UCSD-AML1 (cell line): Measurements from ENCODE around the gene SLC25A27.

Experiments used
- DNase-seq: peaks from one replicate; lab custom pipeline; 2025; ENCODE audit not compliant: unreplicated experiment; lab: John Stamatoyannopoulos, UW

Gene SLC25A27

DNA sequence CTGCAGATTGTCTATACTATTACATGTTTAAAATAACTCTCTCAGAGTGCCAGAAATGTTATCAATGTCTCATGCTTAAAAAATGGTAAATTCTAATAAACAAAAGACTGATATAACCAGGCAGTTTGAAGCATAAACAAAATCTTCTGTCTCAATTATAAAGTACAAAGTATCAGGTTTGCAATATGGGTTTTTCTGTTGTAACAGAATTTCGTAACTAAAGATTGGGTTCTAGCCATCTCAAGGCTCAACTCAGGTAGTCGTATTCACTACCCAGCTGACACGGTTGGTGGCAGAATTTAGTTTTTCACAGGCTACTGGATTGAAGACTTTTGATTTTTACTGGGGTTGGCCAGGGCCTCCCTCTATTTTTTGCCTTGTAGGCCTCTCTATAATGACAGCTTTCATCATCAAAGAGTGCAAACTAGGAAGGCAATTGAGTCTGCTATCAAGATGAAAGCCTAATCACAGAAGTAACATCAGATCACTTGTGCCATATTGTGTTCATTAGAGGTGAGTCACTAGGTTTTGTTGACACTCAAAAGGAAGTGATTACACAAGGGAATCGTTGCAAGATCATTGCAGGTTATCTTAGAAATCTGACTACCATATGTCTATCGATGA lies 3.8 kb upstream of the SLC25A27 start:
- no peak for DNase-seq

DNA sequence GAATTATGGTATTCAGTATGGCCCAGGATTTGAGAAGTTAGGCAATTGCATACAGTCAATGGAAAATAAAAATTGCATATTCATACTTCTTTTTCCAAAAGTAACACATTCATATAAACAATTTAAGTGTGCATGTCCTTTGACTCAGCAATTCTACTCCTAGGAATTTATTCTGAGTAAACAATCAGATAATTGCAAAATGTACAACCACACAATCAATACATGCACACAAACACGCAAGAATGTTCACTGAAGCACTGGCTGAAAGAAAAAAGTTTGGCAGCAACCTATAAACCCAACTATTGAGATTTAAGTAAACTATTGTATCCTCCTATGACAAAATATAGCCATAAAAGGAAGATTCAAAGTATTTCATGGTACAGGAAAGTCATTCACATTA lies 1.8 kb upstream of the SLC25A27 start:
- DNase-seq: no peak

GRCh38 chr6:46651816-46652215 lies 959 bp upstream of the SLC25A27 start:
- no peak for DNase-seq

DNA sequence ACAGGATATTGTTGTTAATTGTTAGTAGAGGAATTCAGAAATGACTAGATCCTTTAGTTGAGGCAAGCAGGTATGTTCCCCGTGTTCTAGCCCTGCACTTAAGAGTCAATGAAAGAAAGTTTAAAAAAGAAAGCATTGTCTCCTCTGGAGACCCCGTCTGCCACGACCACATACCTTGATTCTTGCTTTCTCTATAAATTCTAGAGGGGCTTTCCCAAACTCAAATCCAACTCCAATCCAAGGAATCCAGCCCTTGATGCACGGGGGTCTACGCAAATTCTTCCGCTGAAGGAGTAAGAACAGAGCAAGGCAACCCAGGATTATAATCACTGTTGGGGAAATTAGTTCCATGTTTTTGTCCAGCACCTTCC lies 558 bp upstream of the SLC25A27 start:
- no peak for DNase-seq

DNA sequence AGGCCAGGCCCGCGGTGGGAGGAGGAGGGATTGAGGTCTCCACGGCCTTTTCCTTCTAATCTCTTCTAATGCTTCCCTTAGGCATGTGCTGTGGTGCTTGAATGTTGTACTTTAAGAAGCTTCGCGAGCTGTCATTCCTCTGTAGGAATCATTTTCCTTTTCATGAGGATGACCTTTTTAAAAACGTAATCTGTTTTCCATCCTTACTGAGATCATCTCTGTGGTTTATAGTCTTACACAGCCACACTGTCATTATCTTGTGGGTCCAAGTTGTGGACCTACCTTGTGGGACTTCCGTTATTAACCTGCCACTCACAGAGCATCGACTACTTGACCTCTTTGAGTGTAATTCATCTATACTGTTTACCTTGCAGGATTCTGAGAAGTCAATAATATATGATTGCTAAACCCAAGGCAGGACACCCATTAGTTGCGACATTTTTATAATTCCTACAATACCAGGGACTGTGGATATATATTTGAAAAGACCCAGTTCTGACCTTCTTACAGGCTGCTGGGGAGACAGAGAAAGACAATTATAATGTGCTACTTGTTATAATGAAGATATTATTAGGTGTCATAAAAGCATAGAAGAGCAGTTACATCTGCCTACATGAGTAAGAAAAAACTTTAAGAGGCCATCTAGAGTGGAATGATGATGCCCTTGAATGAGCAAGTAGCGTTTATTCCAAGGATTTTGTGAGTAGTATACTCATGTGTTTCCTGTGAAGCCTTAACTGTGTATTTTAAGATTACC lies 842 bp downstream of the SLC25A27 start:
- no peak for DNase-seq

DNA sequence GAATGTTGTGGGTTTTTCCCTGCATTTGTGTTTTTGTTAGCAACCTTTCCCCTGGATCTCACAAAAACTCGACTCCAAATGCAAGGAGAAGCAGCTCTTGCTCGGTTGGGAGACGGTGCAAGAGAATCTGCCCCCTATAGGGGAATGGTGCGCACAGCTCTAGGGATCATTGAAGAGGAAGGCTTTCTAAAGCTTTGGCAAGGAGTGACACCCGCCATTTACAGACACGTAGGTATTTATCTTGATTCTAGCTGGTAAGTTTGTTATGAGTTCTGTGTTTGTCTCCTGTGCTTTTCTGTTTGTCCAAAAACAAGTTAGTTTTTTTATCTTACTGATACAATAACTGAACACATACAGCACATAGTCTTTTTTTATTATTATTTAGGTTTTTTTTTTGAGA lies 3.0 kb downstream of the SLC25A27 start:
- DNase-seq: no peak

- no peak for DNase-seq
These were observed 4.9 kb downstream of the SLC25A27 start for GRCh38 chr6:46657642-46658041.

DNA sequence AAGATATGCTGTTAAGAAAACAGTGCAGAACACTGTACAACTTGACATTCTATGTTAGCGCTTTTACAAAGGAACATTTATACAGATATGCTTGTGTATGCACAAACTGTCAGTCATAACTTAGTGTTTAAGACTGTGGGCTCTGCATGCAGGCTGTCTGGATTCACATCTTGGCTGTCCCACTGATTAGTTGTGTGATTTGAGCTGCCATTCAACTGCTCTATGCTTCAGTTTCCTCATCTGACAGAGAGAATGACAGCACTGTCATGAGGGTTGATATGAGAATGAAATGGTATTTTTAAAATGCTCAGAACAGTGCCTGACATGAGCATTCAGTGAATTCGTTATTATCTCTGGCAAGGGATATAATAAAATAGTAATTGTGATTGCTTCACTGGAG lies 8.7 kb downstream of the SLC25A27 start:
- no peak for DNase-seq

DNA sequence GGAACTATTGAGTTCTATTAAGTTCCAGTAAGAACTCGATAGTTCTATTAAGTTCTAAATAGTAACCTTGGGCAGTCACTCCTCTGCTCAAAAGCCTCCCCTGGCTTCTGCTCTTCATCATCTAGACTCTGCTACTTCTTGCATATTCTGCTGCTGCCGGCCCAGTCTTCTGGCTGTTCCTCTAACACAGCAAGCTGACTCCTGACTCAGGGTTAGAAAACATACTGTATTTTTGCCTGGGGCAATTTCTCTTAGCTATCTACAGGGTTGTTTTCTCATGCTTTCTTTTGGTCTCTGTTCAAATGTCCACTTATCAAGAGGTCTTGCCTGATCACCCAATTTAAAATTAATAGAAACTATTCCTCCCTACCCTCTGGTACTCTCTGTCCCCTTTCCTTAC lies 14.6 kb downstream of the SLC25A27 start:
- DNase-seq: no peak

DNA sequence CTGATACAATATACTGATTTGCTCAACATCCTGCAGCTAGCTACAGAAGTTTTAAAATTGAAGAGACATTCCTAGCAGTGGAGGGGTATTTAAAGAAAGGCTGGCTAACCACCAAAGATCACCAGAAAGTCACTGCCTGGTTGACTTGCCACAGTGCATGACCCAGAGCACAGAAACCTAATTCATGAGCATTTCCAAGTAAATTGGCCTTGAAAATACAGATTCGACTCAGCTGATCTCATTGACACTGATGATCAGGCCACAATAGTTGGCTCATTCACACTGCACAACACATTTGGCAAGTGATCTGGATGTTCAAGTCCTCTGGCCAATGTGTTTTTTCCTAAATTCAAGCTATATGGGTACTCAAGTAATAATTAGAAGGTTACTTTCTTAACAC lies 21.6 kb downstream of the SLC25A27 start:
- no peak for DNase-seq

DNA sequence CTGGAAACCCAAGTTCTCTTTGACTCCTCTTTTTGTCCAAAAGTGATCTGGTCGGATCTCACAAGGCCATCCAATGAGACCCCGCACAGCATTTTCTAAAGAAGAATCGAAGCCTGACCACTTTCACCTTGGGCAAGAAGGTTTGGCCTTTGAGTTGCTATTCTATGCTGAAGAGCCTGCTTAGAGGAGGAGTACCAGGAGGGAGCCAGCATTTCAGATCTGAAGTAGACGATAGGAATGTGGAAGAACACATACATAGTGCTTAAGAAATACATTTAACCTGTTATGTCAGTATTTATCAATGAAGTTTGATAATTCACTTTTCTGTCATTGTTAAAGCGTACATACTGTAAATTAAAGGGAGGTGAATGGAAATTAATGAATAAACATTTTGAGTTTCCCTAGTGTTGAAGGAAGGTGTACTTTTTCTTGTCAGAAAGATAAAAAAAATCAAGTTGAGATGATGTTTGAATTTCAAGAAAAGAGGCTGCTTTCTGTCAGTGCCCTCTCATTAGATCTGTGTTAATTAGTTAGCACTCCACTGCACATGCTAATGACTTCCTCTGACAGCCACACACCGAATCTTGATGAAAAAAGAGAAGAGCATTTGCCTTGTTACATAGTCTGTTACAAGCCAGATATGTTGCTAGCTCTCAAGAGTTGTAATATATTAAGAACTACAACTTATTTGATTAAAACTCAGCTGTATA lies 24.0 kb downstream of the SLC25A27 start:
- no peak for DNase-seq

DNA sequence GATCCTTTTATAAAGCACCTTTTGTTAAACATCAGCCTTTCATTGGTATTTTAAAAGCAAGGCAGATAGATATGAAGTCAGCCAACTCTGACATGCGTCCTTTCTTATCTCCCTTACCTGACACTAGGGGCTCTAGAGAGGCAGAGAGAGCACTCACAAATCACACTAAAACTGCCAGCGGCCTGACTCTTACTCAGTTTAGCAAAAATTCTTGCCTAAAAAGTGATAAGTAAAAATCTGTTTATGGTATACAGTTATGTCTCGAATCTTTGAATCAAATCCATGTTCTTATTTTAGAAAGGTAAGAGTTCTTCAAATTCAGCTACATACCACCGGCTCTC lies 24.5 kb downstream of the SLC25A27 start:
- no peak for DNase-seq

- no peak for DNase-seq
These were observed 32.0 kb downstream of the SLC25A27 start for GRCh38 chr6:46684771-46685170.

GRCh38 chr6:46687619-46688097 lies 34.9 kb downstream of the SLC25A27 start, which contains the start of gene TDRD6:
Gene TDRD6 (plus strand): TSS chr6:46687885. CDS start chr6:46688129, 244 bp downstream.
- DNase-seq: no peak

GRCh38 chr6:46688117-46688965 lies 35.6 kb downstream of the SLC25A27 start:
- DNase-seq: no peak

DNA sequence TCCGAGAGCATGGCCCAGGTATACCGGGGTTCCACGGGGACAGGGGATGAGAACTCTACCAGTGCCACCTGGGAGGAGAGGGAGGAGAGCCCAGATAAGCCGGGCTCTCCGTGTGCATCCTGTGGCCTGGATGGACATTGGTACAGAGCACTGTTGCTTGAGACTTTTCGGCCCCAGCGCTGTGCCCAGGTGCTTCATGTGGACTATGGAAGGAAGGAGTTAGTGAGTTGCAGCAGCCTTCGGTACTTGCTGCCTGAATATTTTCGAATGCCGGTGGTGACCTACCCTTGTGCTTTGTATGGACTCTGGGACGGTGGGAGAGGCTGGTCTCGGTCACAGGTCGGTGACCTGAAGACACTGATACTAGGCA lies 36.2 kb downstream of the SLC25A27 start:
- no peak for DNase-seq

DNA sequence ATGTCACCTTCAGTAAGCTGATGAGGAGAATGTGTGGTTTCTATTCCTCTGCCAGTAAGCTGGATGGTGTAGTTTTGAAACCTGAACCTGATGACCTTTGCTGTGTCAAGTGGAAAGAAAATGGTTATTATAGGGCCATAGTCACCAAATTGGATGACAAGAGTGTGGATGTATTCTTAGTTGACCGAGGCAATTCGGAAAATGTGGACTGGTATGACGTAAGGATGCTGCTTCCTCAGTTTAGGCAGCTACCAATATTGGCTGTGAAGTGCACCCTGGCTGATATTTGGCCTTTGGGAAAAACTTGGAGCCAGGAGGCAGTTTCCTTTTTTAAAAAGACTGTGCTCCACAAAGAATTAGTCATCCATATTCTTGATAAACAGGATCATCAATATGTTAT lies 36.9 kb downstream of the SLC25A27 start:
- DNase-seq: no peak

GRCh38 chr6:46690141-46690755 lies 37.5 kb downstream of the SLC25A27 start:
- DNase-seq: no peak

DNA sequence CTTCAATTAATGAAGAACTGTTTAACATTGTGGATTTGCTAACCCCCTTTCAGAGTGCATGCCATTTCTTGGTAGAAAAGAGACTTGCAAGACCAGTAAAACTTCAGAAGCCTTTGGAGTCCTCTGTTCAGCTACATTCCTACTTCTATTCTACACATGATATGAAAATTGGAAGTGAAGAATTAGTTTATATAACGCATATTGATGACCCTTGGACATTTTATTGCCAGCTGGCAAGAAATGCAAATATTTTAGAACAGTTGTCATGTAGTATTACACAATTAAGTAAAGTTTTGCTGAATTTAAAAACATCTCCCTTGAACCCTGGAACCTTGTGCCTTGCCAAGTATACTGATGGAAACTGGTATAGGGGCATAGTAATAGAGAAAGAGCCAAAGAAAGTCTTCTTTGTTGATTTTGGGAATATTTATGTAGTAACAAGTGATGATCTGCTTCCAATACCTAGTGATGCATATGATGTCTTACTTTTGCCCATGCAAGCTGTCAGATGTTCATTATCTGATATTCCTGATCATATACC lies 38.2 kb downstream of the SLC25A27 start:
- no peak for DNase-seq

DNA sequence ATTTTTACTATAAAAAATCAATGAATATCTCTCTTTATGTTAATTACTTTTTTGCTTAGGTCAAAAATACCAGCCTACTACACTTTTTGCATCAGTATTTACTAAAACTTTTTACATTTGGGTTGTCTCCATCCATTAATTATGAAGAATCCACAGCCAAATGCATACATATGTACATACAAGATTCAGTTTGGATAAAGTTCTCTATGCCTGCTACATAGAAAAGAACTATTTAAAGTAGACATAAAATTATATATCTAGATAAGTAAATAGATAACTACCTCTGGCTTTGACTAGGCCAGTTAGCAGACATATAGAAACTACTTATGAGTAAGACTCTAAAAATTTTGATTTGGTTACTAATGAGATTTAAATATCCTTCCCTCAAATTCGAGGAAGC lies 47.2 kb downstream of the SLC25A27 start:
- DNase-seq: no peak

GRCh38 chr6:46704562-46704961 lies 51.8 kb downstream of the SLC25A27 start:
- DNase-seq: no peak
